IPS-15b (cell line): Measurements from ENCODE around the gene RTN1.

ENCODE experiments used
- H3K27me3 ChIP-seq: one replicate; pipeline ENCODE4 v1.6.1; 2013; ENCODE audit warnings: low read length; ENCODE audit not compliant: control insufficient read depth, insufficient read depth
- H3K36me3 ChIP-seq: one replicate; pipeline ENCODE4 v1.6.1; 2013; ENCODE audit warnings: low read length; ENCODE audit not compliant: control insufficient read depth, insufficient read depth
- H3K4me1 ChIP-seq: one replicate; pipeline ENCODE4 v1.6.1; 2013; ENCODE audit warnings: mild to moderate bottlenecking, low read length; ENCODE audit not compliant: control insufficient read depth, insufficient read depth
- H3K4me3 ChIP-seq: one replicate; pipeline ENCODE4 v1.5.1; 2013; ENCODE audit warnings: low read depth, low read length
- H3K9ac ChIP-seq: one replicate; pipeline ENCODE4 v1.6.1; 2013; ENCODE audit warnings: low read depth, mild to moderate bottlenecking, low read length
- H3K9me3 ChIP-seq: one replicate; pipeline ENCODE4 v1.6.1; 2013; ENCODE audit warnings: mild to moderate bottlenecking, low read length; ENCODE audit not compliant: control insufficient read depth, insufficient read depth

Gene RTN1

GRCh38 chr14:59827401-59827800, 43.2 kb downstream of the RTN1 start:
- no peaks in the 10 kb centered on the region for H3K9me3 ChIP-seq
- no peaks in the 10 kb centered on the region for H3K36me3 ChIP-seq
- H3K4me3 ChIP-seq: no peak overlapping the region
- no peaks in the 10 kb centered on the region for H3K4me1 ChIP-seq
- H3K9ac ChIP-seq: no peak overlapping the region
- no peaks in the 10 kb centered on the region for H3K27me3 ChIP-seq

DNA sequence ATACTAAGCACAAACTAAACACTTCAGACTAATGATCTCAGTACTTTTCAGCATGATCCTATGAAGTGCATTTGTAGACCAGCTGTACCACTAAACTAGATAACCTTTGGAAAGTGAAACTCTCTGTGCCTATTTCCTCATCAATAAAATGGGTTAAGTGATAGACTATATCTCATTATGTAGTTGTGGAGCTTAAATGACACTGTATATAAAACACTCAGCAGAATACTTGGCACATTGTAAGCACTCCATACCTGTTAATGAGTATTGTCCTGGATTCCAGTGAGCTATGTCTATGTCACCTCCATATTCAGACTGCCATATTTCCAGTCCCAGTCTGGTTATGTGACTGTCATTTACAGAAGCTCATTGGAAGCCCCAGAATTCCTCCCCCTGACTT, 44.4 kb downstream of the RTN1 start:
- H3K4me1 ChIP-seq: no peaks in the 10 kb centered on the region
- H3K27me3 ChIP-seq: no peaks in the 10 kb centered on the region
- no peaks in the 10 kb centered on the region for H3K9me3 ChIP-seq
- no peak overlapping the region for H3K9ac ChIP-seq
- no peaks in the 10 kb centered on the region for H3K36me3 ChIP-seq
- H3K4me3 ChIP-seq: no peak overlapping the region

GRCh38 chr14:59823179-59823578, 47.4 kb downstream of the RTN1 start:
- no peak overlapping the region for H3K9ac ChIP-seq

GRCh38 chr14:59819446-59820088, 51.0 kb downstream of the RTN1 start:
- no peak overlapping the region for H3K4me3 ChIP-seq
- no peaks in the 10 kb centered on the region for H3K36me3 ChIP-seq
- no peaks in the 10 kb centered on the region for H3K9me3 ChIP-seq
- no peaks in the 10 kb centered on the region for H3K27me3 ChIP-seq
- no peak overlapping the region for H3K9ac ChIP-seq
- H3K4me1 ChIP-seq: no peaks in the 10 kb centered on the region

More at GRCh38 chr14:59823179-59823578, 47.4 kb downstream of the RTN1 start:
- H3K9me3 ChIP-seq: no peaks in the 10 kb centered on the region
- no peaks in the 10 kb centered on the region for H3K36me3 ChIP-seq
- H3K4me3 ChIP-seq: no peak overlapping the region
- no peaks in the 10 kb centered on the region for H3K4me1 ChIP-seq
- H3K27me3 ChIP-seq: no peaks in the 10 kb centered on the region

DNA sequence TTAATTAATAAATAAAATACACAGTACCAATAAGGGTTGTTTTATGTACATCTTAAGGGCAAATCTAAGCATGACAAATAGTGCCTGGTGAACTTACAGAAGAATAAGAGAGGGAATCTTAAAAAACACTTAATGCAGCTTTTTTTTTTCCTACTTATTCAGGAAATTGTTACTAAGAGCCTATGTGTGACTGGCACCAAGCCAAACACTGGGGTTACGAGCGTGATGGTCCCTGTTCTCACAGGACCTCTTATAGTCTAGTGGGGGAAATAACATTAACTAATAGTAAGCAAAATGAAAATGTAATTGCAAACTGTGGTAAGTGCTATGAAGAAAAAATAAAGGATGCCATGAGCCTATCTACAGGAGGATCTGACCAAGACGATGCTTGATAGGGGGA, 53.6 kb downstream of the RTN1 start:
- Histone ChIP-seq H3K9me3 (no peaks in the 10 kb centered on the region), H3K4me1 (no peaks in the 10 kb centered on the region), H3K36me3 (no peaks in the 10 kb centered on the region), H3K4me3 (no peak overlapping the region), H3K9ac (no peak overlapping the region), H3K27me3 (no peaks in the 10 kb centered on the region)

GRCh38 chr14:59814988-59815387, 55.6 kb downstream of the RTN1 start:
- H3K9me3 ChIP-seq: no peaks in the 10 kb centered on the region
- H3K9ac ChIP-seq: no peak overlapping the region
- H3K4me3 ChIP-seq: no peak overlapping the region
- no peaks in the 10 kb centered on the region for H3K4me1 ChIP-seq
- no peaks in the 10 kb centered on the region for H3K27me3 ChIP-seq
- H3K36me3 ChIP-seq: no peaks in the 10 kb centered on the region

GRCh38 chr14:59811815-59812214, 58.8 kb downstream of the RTN1 start:
- H3K36me3 ChIP-seq: no peaks in the 10 kb centered on the region
- no peak overlapping the region for H3K9ac ChIP-seq
- no peaks in the 10 kb centered on the region for H3K27me3 ChIP-seq
- no peaks in the 10 kb centered on the region for H3K9me3 ChIP-seq
- H3K4me3 ChIP-seq: no peak overlapping the region
- H3K4me1 ChIP-seq: no peaks in the 10 kb centered on the region

- H3K9ac ChIP-seq: no peak overlapping the region
- H3K9me3 ChIP-seq: no peaks in the 10 kb centered on the region
- no peak overlapping the region for H3K4me3 ChIP-seq
- H3K36me3 ChIP-seq: no peaks in the 10 kb centered on the region
- no peaks in the 10 kb centered on the region for H3K4me1 ChIP-seq
- no peaks in the 10 kb centered on the region for H3K27me3 ChIP-seq
Measured at GRCh38 chr14:59811073-59811472, 59.5 kb downstream of the RTN1 start.

GRCh38 chr14:59803052-59803540, 67.5 kb downstream of the RTN1 start:
- no peak overlapping the region for H3K9ac ChIP-seq
- H3K4me1 ChIP-seq: no peaks in the 10 kb centered on the region
- H3K9me3 ChIP-seq: no peaks in the 10 kb centered on the region
- no peak overlapping the region for H3K4me3 ChIP-seq
- H3K36me3 ChIP-seq: no peaks in the 10 kb centered on the region
- H3K27me3 ChIP-seq: no peaks in the 10 kb centered on the region

GRCh38 chr14:59788176-59788575, 82.4 kb downstream of the RTN1 start:
- Histone ChIP-seq H3K9me3 (no peaks in the 10 kb centered on the region), H3K27me3 (no peaks in the 10 kb centered on the region), H3K4me1 (no peaks in the 10 kb centered on the region), H3K4me3 (no peak overlapping the region), H3K9ac (no peak overlapping the region), H3K36me3 (no peaks in the 10 kb centered on the region)

GRCh38 chr14:59787045-59787674, 83.4 kb downstream of the RTN1 start:
- Histone ChIP-seq H3K9ac (no peak overlapping the region), H3K27me3 (no peaks in the 10 kb centered on the region), H3K9me3 (no peaks in the 10 kb centered on the region), H3K4me1 (no peaks in the 10 kb centered on the region), H3K4me3 (no peak overlapping the region), H3K36me3 (no peaks in the 10 kb centered on the region)

GRCh38 chr14:59785629-59786028, 84.9 kb downstream of the RTN1 start:
- no peak overlapping the region for H3K4me3 ChIP-seq
- no peaks in the 10 kb centered on the region for H3K27me3 ChIP-seq
- H3K4me1 ChIP-seq: no peaks in the 10 kb centered on the region
- no peaks in the 10 kb centered on the region for H3K36me3 ChIP-seq
- H3K9ac ChIP-seq: no peak overlapping the region
- H3K9me3 ChIP-seq: no peaks in the 10 kb centered on the region
